Karpas-422 (cell line): ENCODE results near the gene CAND2. TPM values are rescaled to one million over a fixed set of nuclear protein-coding genes. Genes with fewer than 3 reads are reported as not detected.
"Not testable (repeated sequence)": the region's sequence is repeated elsewhere in the genome, so short reads cannot be mapped to it uniquely, and the experiment has no call there.

Experiments
- DNase-seq: peaks from one replicate; pipeline ENCODE4 v3.0.0-alpha.2; 2015
- H2AFZ ChIP-seq: fragments of 200-600 bp; sonication (generic); 2 replicates; pipeline ENCODE4 v1.6.1; 2014; ENCODE audit warnings: antibody characterized with exemption, low read length, mixed read lengths
- H3K27ac ChIP-seq: fragments of 200-600 bp; sonication (generic); 2 replicates; pipeline ENCODE4 v1.5.1; 2014; ENCODE audit warnings: mild to moderate bottlenecking, low read length, moderate library complexity
- H3K27me3 ChIP-seq: fragments of 200-600 bp; sonication (generic); 2 replicates; pipeline ENCODE4 v1.6.1; 2014; ENCODE audit warnings: low read length, mixed read lengths
- H3K36me3 ChIP-seq: fragments of 200-600 bp; sonication (generic); 2 replicates; pipeline ENCODE4 v1.6.1; 2014; ENCODE audit warnings: low read length, mixed read lengths; ENCODE audit not compliant: insufficient read depth
- H3K4me1 ChIP-seq: fragments of 200-600 bp; sonication (generic); 2 replicates; pipeline ENCODE4 v1.6.1; 2014; ENCODE audit warnings: mild to moderate bottlenecking, low read length, mixed read lengths
- H3K4me2 ChIP-seq: fragments of 200-600 bp; sonication (generic); 2 replicates; pipeline ENCODE4 v1.6.1; 2014; ENCODE audit warnings: low read length, low read depth, mild to moderate bottlenecking; ENCODE audit not compliant: poor library complexity, severe bottlenecking
- H3K4me3 ChIP-seq: fragments of 200-600 bp; sonication (generic); 2 replicates; pipeline ENCODE4 v1.5.1; 2014; ENCODE audit warnings: mild to moderate bottlenecking, antibody characterized with exemption, low read length, mixed read lengths
- H3K79me2 ChIP-seq: fragments of 200-600 bp; sonication (generic); 2 replicates; pipeline ENCODE4 v1.6.1; 2014; ENCODE audit warnings: mild to moderate bottlenecking, low read length, mixed read lengths
- H3K9ac ChIP-seq: fragments of 200-600 bp; sonication (generic); 2 replicates; pipeline ENCODE4 v1.6.0; 2014; ENCODE audit warnings: low read length
- H3K9me2 ChIP-seq: fragments of 200-600 bp; sonication (generic), shearing (Covaris generic); replicated peaks from 2 replicates; pipeline ENCODE4 v1.6.0; 2014; ENCODE audit warnings: mild to moderate bottlenecking, low read length, moderate library complexity; ENCODE audit not compliant: insufficient read depth
- H3K9me3 ChIP-seq: fragments of 300-700, 200-600 bp; sonication (generic); 2 replicates; pipeline ENCODE4 v1.6.1; 2014; ENCODE audit warnings: low read length, mixed read lengths
- H4K20me1 ChIP-seq: fragments of 200-600 bp; sonication (generic); 2 replicates; pipeline ENCODE4 v1.6.1; 2014; ENCODE audit warnings: mild to moderate bottlenecking, antibody characterized with exemption, low read length, low read depth; ENCODE audit not compliant: insufficient read depth
- total RNA-seq: library from RNA; depleted of rRNA; stranded (reverse); fragments of >200 nt; shearing (Covaris generic); gene quantifications from 2 replicates; pipeline ENCODE4 v1.2.3, GENCODE V29; 2014; ENCODE audit warnings: low replicate concordance

The CAND2 gene
- total RNA-seq, 1 experiment from 2014 or later, result 13.0 TPM

DNA sequence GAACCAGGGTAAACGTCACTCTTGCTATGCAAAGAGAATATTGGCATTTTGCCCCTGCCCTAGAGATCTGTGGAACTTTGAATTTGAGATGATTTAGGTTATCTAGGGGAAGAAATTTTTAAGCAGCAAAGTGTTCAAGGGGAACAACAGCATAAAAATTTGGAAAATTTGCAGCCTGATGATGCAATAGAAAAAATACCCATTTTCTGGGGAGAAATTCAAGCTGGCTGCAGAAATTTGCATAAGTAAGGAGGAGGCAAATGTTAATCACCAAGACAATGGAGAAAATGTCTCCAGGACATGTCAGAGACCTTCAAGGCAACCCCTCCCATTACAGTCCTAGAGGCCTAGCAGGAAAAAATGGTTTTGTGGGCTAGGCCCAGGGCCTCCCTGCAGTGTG lies 49.3 kb downstream of the CAND2 start:
- no peak for DNase-seq
- H3K4me3 ChIP-seq, result no peak overlapping the region
- no peaks in the 10 kb centered on the region for H3K27me3 ChIP-seq
- no peak overlapping the region for H3K27ac ChIP-seq
- H3K9ac ChIP-seq, result no peak overlapping the region
- H3K4me2 ChIP-seq, result no peak overlapping the region
- peaks cover 4% of the 10 kb centered on the region; the same call in 1 of the 2 replicates for H4K20me1 ChIP-seq
- peaks cover 6% of the 10 kb centered on the region for H3K79me2 ChIP-seq
- no peaks in the 10 kb centered on the region for H3K9me3 ChIP-seq
- H2AFZ ChIP-seq, result no peak overlapping the region
- H3K36me3 ChIP-seq, result peaks cover 2% of the 10 kb centered on the region; the same call in 1 of the 2 replicates
- H3K9me2 ChIP-seq, result no peaks in the 10 kb centered on the region
- peaks cover 13% of the 10 kb centered on the region for H3K4me1 ChIP-seq

DNA sequence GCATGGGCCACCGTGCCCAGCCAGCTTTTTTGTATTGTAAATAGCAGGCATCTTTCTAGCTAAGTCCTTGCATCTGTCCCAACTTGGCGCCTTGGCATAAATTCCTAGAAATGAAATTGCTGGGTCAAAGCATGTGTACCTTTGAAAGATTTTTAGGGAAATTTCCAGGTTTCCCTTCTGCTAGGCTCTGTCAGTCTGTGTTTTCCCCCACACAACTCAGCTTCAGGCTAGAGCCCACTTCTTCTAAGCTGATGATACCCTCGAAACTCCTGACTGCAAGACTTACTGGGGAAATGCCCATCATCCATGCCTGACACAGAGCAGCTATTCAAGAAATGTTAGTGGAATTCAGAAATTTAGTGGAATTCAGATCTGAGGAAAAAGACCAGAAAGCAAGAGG lies 55.7 kb downstream of the CAND2 start:
- Histone ChIP-seq H3K4me2 (no peak overlapping the region), H3K27ac (no peak overlapping the region), H3K36me3 (no peaks in the 10 kb centered on the region), H4K20me1 (no peaks in the 10 kb centered on the region; the same call in 1 of the 2 replicates), H2AFZ (no peak overlapping the region), H3K9me2 (no peaks in the 10 kb centered on the region), H3K4me1 (peaks cover 32% of the 10 kb centered on the region), H3K79me2 (no peaks in the 10 kb centered on the region), H3K9ac (no peak overlapping the region), H3K27me3 (no peaks in the 10 kb centered on the region), H3K4me3 (no peak overlapping the region), H3K9me3 (no peaks in the 10 kb centered on the region)
- no peak for DNase-seq

DNA sequence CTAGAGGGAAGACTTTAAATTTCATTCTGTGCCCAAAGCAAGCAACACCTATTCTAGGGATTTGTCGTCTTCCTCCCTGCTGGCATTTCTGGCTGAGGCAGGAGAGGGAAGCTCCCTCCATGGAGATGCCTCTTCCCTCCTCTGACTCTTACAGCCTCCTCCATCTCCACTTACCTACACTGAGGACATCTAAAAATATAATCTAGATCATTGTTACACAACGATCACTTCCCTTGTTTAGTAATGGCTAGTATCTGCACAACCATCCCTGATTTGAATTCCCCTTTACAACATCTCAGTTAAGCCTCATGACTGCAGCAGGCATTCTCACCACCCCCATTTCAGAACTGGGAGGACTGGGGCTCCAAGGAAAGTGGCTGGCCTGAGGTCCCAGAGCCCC lies 57.4 kb downstream of the CAND2 start:
- Histone ChIP-seq H3K9ac (peak overlapping the region; percentile 39), H3K4me2 (peak overlapping the region; percentile 53), H3K4me1 (peaks cover 32% of the 10 kb centered on the region), H2AFZ (0 out of 2 replicates have a peak overlapping the region, but pooled peaks have one; percentile 24)
- H3K9me3 ChIP-seq, H3K9me2 ChIP-seq, H3K79me2 ChIP-seq, DNase-seq, H3K36me3 ChIP-seq, H3K27ac ChIP-seq, H3K27me3 ChIP-seq, H3K4me3 ChIP-seq, H4K20me1 ChIP-seq: not testable (repeated sequence)

DNA sequence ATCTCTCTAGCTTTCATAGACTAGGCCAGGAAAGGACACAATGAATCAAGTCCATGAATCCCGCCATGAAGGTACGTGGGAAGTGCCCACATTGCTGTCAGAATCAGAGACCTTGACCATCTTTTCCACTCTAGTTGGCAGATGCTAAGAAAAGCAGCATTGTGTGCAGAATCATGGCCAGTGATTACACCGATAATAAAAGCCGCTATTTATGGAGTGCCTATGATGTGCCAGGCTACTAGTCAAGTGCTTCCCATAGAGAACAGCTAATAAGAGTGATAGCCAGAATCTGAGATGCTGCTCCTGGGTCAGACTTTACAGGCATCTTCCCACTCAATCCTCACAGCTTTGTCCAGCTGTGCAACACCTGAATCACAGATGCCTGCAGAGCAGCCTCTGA lies 58.1 kb downstream of the CAND2 start:
- Histone ChIP-seq H3K79me2 (no peaks in the 10 kb centered on the region), H3K4me2 (no peak overlapping the region), H3K4me3 (no peak overlapping the region), H3K9ac (no peak overlapping the region), H3K27ac (no peak overlapping the region), H3K36me3 (no peaks in the 10 kb centered on the region), H3K9me2 (no peaks in the 10 kb centered on the region), H4K20me1 (no peaks in the 10 kb centered on the region; the same call in 1 of the 2 replicates), H3K4me1 (peaks cover 32% of the 10 kb centered on the region), H2AFZ (no peak overlapping the region), H3K27me3 (no peaks in the 10 kb centered on the region), H3K9me3 (no peaks in the 10 kb centered on the region)
- DNase-seq, result no peak

DNA sequence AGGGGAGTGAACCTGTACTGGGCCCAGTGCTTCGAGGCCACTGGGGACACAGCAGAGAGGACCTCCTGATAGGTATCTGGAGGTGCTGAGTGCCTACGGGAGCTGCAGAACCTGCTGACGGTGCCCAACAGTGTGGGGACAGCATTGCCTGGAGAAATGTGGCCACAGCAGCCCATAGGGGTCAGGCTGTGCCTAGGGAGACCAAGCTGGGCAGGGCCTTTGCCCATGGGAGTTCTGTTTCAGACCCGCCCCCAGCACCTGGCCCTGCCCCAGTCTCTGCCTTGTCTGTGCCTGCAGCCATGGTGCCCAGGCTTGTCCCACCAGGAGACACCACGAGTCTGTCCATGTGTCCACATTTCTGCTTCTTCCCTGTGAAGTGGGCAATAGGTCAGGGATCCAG lies 60.1 kb downstream of the CAND2 start:
- H3K4me3 ChIP-seq, result no peak overlapping the region
- no peak overlapping the region for H2AFZ ChIP-seq
- H3K36me3 ChIP-seq, result no peaks in the 10 kb centered on the region
- no peaks in the 10 kb centered on the region for H3K27me3 ChIP-seq
- DNase-seq, result no peak
- H3K79me2 ChIP-seq, result no peaks in the 10 kb centered on the region
- H3K4me2 ChIP-seq, result no peak overlapping the region
- H3K27ac ChIP-seq, result no peak overlapping the region
- H3K9me2 ChIP-seq, result no peaks in the 10 kb centered on the region
- H3K4me1 ChIP-seq, result peaks cover 32% of the 10 kb centered on the region
- no peaks in the 10 kb centered on the region; the same call in 1 of the 2 replicates for H4K20me1 ChIP-seq
- H3K9ac ChIP-seq, result no peak overlapping the region
- no peaks in the 10 kb centered on the region for H3K9me3 ChIP-seq

DNA sequence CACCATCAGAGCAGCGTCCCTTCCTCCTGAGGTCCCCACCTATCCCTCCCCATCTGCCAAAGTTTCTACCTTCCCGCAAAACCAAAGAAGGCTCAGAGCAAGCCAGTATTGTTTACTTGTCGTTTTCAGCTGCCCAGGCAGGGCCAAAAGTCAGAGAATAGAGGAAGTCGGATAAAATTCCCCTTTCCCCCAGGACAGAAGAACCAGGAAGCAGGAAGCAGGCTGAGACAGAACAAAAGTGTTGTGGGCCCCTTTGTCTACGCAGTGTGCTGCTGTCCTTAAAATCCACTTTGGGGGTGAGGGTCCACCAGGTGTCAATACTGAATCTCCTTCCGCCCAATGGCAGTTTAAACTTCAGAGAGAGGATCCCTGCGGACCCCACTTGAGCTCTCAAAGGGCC lies 63.4 kb downstream of the CAND2 start:
- no peak overlapping the region for H3K9ac ChIP-seq
- H3K4me3 ChIP-seq, result no peak overlapping the region
- no peak overlapping the region for H2AFZ ChIP-seq
- H3K4me1 ChIP-seq, result peaks cover 8% of the 10 kb centered on the region
- H3K79me2 ChIP-seq, result no peaks in the 10 kb centered on the region
- DNase-seq, result no peak
- H3K9me3 ChIP-seq, result no peaks in the 10 kb centered on the region
- no peaks in the 10 kb centered on the region; the same call in 1 of the 2 replicates for H4K20me1 ChIP-seq
- H3K27me3 ChIP-seq, result no peaks in the 10 kb centered on the region
- no peak overlapping the region for H3K27ac ChIP-seq
- no peaks in the 10 kb centered on the region for H3K9me2 ChIP-seq
- H3K36me3 ChIP-seq, result no peaks in the 10 kb centered on the region
- H3K4me2 ChIP-seq, result no peak overlapping the region

DNA sequence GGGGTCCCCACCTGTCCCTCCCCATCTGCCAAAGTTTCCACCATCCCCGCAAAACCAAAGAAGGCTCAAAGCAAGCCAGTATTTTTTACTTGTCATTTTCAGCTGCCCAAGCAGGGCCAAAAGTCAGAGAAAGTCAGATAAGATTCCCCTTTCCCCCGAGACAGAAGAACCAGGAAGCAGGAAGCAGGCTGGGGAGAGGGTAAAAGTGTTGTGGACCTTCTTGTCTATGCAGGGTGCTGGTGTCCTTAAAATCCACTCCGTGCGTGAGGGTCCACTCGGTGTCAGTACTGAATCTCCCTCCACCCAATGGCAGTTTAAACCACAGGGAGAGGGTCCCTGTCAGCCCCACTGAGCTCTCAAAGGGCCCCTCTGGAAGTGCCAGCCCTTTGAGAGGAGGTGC lies 65.1 kb downstream of the CAND2 start:
- DNase-seq, result no peak
- no peaks in the 10 kb centered on the region for H4K20me1 ChIP-seq
- H3K9me3 ChIP-seq, result no peaks in the 10 kb centered on the region; the same call in 1 of the 2 replicates
- no peaks in the 10 kb centered on the region for H3K9me2 ChIP-seq
- no peaks in the 10 kb centered on the region for H3K27me3 ChIP-seq
- H3K9ac ChIP-seq, result no peak overlapping the region
- H3K4me3 ChIP-seq, result no peak overlapping the region
- H3K4me2 ChIP-seq, result no peak overlapping the region
- H3K4me1 ChIP-seq, result peaks cover 2% of the 10 kb centered on the region; the same call in 1 of the 2 replicates
- no peak overlapping the region for H2AFZ ChIP-seq
- H3K27ac ChIP-seq, result no peak overlapping the region
- no peaks in the 10 kb centered on the region for H3K36me3 ChIP-seq
- H3K79me2 ChIP-seq, result no peaks in the 10 kb centered on the region

DNA sequence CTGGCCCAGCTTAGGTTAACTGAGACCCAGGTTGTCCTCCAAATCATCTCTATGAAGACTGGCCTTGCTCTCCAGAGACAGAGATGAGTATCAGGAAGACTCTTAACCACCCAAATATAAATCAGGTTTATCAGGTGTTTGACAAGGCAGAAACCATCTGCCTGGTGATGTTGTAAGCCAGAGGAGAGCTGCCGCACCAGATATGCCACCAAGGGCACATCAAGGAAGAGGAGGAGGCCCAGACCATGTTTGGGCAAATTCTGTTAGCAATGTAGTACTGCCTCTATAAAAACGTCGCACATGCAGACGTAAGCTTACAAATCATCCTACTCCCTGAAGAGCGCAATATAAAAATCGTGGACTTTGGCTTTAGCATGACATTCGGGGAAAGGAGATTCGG lies 65.9 kb downstream of the CAND2 start:
- no peak overlapping the region for H3K4me3 ChIP-seq
- no peaks in the 10 kb centered on the region for H4K20me1 ChIP-seq
- no peaks in the 10 kb centered on the region for H3K27me3 ChIP-seq
- no peak overlapping the region for H3K9ac ChIP-seq
- no peak overlapping the region for H3K27ac ChIP-seq
- H3K36me3 ChIP-seq, result no peaks in the 10 kb centered on the region
- no peaks in the 10 kb centered on the region; the same call in 1 of the 2 replicates for H3K9me3 ChIP-seq
- H2AFZ ChIP-seq, result no peak overlapping the region
- H3K4me2 ChIP-seq, result no peak overlapping the region
- H3K9me2 ChIP-seq, result no peaks in the 10 kb centered on the region
- no peaks in the 10 kb centered on the region for H3K79me2 ChIP-seq
- no peaks in the 10 kb centered on the region for H3K4me1 ChIP-seq
- no peak for DNase-seq

DNA sequence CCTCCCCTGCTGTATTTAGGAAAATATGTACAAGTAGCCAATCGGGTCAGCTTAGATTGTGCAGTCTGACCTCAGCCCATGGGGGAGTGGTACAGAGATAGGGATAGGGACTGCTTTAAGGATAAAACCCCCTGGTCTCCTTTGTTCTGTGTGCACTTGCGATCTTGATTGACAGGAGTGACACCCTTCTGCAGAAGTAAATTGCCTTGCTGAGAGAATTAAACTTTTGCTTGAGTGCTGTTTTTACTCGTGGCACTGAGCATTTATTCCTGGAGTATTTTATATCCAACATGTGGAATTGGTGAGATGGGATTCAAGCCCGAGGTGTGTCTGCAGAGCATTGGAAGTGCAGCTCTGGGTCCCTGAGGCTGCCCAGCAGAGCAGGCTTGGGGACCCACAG lies 68.8 kb downstream of the CAND2 start:
- no peak for DNase-seq
- H3K36me3 ChIP-seq, result no peaks in the 10 kb centered on the region
- no peaks in the 10 kb centered on the region for H3K27me3 ChIP-seq
- H3K79me2 ChIP-seq, result no peaks in the 10 kb centered on the region
- H4K20me1 ChIP-seq, result no peaks in the 10 kb centered on the region
- no peak overlapping the region for H3K4me3 ChIP-seq
- H3K9ac ChIP-seq, result no peak overlapping the region
- H3K9me3 ChIP-seq, result no peaks in the 10 kb centered on the region; the same call in 1 of the 2 replicates
- H3K4me2 ChIP-seq, result no peak overlapping the region
- peaks cover 20% of the 10 kb centered on the region for H3K4me1 ChIP-seq
- H3K9me2 ChIP-seq, result no peaks in the 10 kb centered on the region
- no peak overlapping the region for H2AFZ ChIP-seq
- no peak overlapping the region for H3K27ac ChIP-seq
